SK-N-MC (cell line): ENCODE results near the gene NEK7.
"Not testable (repeated sequence)": the region's sequence is repeated elsewhere in the genome, so short reads cannot be mapped to it uniquely, and the experiment has no call there.

Experiments used
- DNase-seq: peaks from one replicate; pipeline ENCODE4 v3.0.0-alpha.2; 2011; ENCODE audit warnings: low read depth, low spot score
- H3K27ac ChIP-seq: fragments of 200-600 bp; sonication (generic); 2 replicates; pipeline ENCODE4 v1.5.1; 2016; ENCODE audit warnings: mixed run types
- H3K36me3 ChIP-seq: fragments of 200-600 bp; sonication (generic); 2 replicates; pipeline ENCODE4 v1.6.1; 2017; ENCODE audit warnings: antibody characterized with exemption, low read length, mixed read lengths; ENCODE audit not compliant: insufficient read depth
- H3K4me3 ChIP-seq: fragments of 200-600 bp; sonication (generic); 2 replicates; pipeline ENCODE4 v1.5.1; 2016
- H3K9ac ChIP-seq: fragments of 200-600 bp; sonication (generic); 2 replicates; pipeline ENCODE4 v1.8.0; 2017; ENCODE audit warnings: mixed run types, mixed read lengths; ENCODE audit not compliant: insufficient read length
- H3K9me3 ChIP-seq: fragments of 200-600 bp; sonication (generic); 2 replicates; pipeline ENCODE4 v1.6.1; 2017; ENCODE audit warnings: low read depth, mild to moderate bottlenecking, antibody characterized with exemption, low read length, moderate library complexity, mixed read lengths
- EZH2 ChIP-seq: fragments of 200-600 bp; sonication (generic); IDR thresholded peaks from one replicate; pipeline ENCODE4 v1.6.1; 2017; ENCODE audit warnings: antibody characterized with exemption
- FOXP2 ChIP-seq: optimal IDR thresholded peaks from 2 replicates; pipeline ENCODE3; 2011; ENCODE audit warnings: mild to moderate bottlenecking, moderate library complexity; ENCODE audit not compliant: insufficient read depth; ENCODE audit errors: extremely low read length, control extremely low read depth
- POLR2AphosphoS5 ChIP-seq: IDR thresholded peaks from 2 replicates; pipeline ENCODE4 v1.6.1; 2012; ENCODE audit warnings: mild to moderate bottlenecking, low read depth, low read length, borderline replicate concordance

The NEK7 gene

DNA sequence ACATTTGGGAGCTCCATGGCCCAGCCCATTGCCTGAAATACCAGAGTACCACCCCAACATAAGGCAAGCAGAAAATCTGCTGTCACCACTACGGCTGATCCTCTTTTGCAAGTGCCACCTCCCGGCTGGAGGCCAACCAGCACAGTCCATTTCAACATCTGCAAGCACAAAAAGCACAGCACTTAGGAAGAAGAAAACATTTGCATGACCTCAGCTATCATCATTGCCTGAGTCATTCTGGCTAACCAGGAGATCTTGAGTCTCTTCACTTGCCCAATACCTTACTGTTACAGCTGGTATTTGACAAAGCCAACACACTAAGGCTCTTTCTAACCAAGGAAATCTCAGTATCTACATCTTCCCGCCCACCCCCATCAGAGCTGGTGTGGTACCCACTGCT lies 55.9 kb downstream of the NEK7 start:
- no peak for DNase-seq
- H3K9me3 ChIP-seq: peaks cover 16% of the 10 kb centered on the region

GRCh38 chr1:198214924-198215323 lies 58.1 kb downstream of the NEK7 start:
- TF ChIP-seq FOXP2 (no peak), EZH2 (no peak), POLR2AphosphoS5 (no peak)
- Histone ChIP-seq H3K9ac (no peak overlapping the region), H3K27ac (no peak overlapping the region), H3K4me3 (no peak overlapping the region), H3K9me3 (peaks cover 16% of the 10 kb centered on the region), H3K36me3 (peaks cover 21% of the 10 kb centered on the region)
- no peak for DNase-seq

More for the DNA sequence above, 55.9 kb downstream of the NEK7 start:
- TF ChIP-seq POLR2AphosphoS5 (no peak), EZH2 (no peak), FOXP2 (no peak)
- no peak overlapping the region for H3K9ac ChIP-seq
- peaks cover 21% of the 10 kb centered on the region for H3K36me3 ChIP-seq
- H3K27ac ChIP-seq: no peak overlapping the region
- no peak overlapping the region for H3K4me3 ChIP-seq

GRCh38 chr1:198220428-198220827 lies 63.6 kb downstream of the NEK7 start:
- no peak for DNase-seq
- Histone ChIP-seq H3K27ac (no peak overlapping the region), H3K4me3 (no peak overlapping the region), H3K36me3 (no peaks in the 10 kb centered on the region; the same call in 1 of the 2 replicates), H3K9ac (no peak overlapping the region), H3K9me3 (no peaks in the 10 kb centered on the region; the same call in 1 of the 2 replicates)
- TF ChIP-seq EZH2 (no peak), POLR2AphosphoS5 (no peak), FOXP2 (no peak)

DNA sequence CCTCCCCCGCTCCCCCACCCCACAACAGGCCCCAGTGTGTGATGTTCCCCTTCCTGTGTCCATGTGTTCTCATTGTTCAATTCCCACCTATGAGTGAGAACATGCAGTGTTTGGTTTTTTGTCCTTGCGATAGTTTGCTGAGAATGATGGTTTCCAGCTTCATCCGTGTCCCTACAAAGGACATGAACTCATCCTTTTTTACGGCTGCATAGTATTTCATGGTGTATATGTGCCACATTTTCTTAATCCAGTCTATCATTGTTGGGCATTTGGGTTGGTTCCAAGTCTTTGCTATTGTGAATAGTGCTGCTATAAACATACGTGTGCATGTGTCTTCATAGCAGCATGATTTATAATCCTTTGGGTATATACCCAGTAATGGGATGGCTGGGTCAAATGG lies 70.2 kb downstream of the NEK7 start:
- not testable (repeated sequence) for H3K4me3 ChIP-seq, H3K9ac ChIP-seq, DNase-seq, H3K9me3 ChIP-seq, H3K36me3 ChIP-seq, H3K27ac ChIP-seq

GRCh38 chr1:198227454-198227853 lies 70.7 kb downstream of the NEK7 start:
- H3K9ac ChIP-seq: not testable (repeated sequence)

GRCh38 chr1:198228925-198229324 lies 72.1 kb downstream of the NEK7 start:
- no peak for DNase-seq
- no peak overlapping the region for H3K27ac ChIP-seq
- no peaks in the 10 kb centered on the region for H3K36me3 ChIP-seq
- H3K9me3 ChIP-seq: no peaks in the 10 kb centered on the region
- H3K9ac ChIP-seq: no peak overlapping the region
- TF ChIP-seq POLR2AphosphoS5 (no peak), EZH2 (no peak), FOXP2 (no peak)
- no peak overlapping the region for H3K4me3 ChIP-seq

More at GRCh38 chr1:198227454-198227853, 70.7 kb downstream of the NEK7 start:
- H3K36me3 ChIP-seq, H3K27ac ChIP-seq, H3K9me3 ChIP-seq, DNase-seq, H3K4me3 ChIP-seq: not testable (repeated sequence)

GRCh38 chr1:198231779-198232178 lies 75.0 kb downstream of the NEK7 start:
- Histone ChIP-seq H3K36me3 (peaks cover 6% of the 10 kb centered on the region; the same call in 1 of the 2 replicates), H3K4me3 (no peak overlapping the region), H3K9ac (no peak overlapping the region), H3K9me3 (no peaks in the 10 kb centered on the region; the same call in 1 of the 2 replicates), H3K27ac (peak overlapping the region; percentile 86)
- TF ChIP-seq POLR2AphosphoS5: no peak
- no peak for TF ChIP-seq FOXP2
- TF ChIP-seq EZH2: no peak
- no peak for DNase-seq

DNA sequence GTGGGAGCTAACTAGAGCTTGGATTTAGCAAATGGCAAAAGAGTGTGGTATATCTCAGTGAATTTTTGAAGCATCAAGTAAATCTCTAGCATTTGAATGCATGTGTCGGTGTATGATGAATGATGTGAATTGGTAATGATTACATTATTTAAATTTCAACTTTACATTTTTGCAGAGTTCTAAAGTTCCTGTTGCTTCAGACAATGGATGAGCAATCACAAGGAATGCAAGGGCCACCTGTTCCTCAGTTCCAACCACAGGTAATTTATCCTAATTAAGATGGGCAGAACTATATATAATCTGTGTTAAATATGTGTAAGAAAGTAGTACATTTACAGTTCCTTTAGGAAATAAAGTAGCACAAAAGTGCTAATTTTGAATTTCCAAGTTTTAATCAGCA lies 75.6 kb downstream of the NEK7 start:
- no peak overlapping the region for H3K4me3 ChIP-seq
- DNase-seq: no peak
- TF ChIP-seq EZH2: no peak
- no peak for TF ChIP-seq FOXP2
- TF ChIP-seq POLR2AphosphoS5: no peak
- peaks cover 9% of the 10 kb centered on the region; the same call in 1 of the 2 replicates for H3K36me3 ChIP-seq
- H3K27ac ChIP-seq: peak overlapping the region; percentile 86
- H3K9me3 ChIP-seq: no peaks in the 10 kb centered on the region; the same call in 1 of the 2 replicates
- no peak overlapping the region for H3K9ac ChIP-seq

- Histone ChIP-seq H3K36me3 (peaks cover 9% of the 10 kb centered on the region; the same call in 1 of the 2 replicates), H3K9me3 (no peaks in the 10 kb centered on the region; the same call in 1 of the 2 replicates), H3K9ac (no peak overlapping the region), H3K27ac (0 out of 2 replicates have a peak overlapping the region, but pooled peaks have one; percentile 12), H3K4me3 (no peak overlapping the region)
- TF ChIP-seq FOXP2 (no peak), EZH2 (no peak), POLR2AphosphoS5 (no peak)
- DNase-seq: no peak
Observed at GRCh38 chr1:198232940-198233675, 76.3 kb downstream of the NEK7 start.
